HG02678 (cell line): Measurements from ENCODE around the gene PITRM1.
A peak's percentile ranks its signal among the peaks of the same experiment; 100 is the strongest.
"Not testable (repeated sequence)": the region's sequence is repeated elsewhere in the genome, so short reads cannot be mapped to it uniquely, and the experiment has no call there.

Experiments
- ATAC-seq: cut with Tn5 transposase; IDR thresholded peaks from one replicate; pipeline ENCODE4 v1.9.1; 2021; ENCODE audit warnings: mild to moderate bottlenecking, moderate library complexity; ENCODE audit not compliant: unreplicated experiment

PITRM1 gene

DNA sequence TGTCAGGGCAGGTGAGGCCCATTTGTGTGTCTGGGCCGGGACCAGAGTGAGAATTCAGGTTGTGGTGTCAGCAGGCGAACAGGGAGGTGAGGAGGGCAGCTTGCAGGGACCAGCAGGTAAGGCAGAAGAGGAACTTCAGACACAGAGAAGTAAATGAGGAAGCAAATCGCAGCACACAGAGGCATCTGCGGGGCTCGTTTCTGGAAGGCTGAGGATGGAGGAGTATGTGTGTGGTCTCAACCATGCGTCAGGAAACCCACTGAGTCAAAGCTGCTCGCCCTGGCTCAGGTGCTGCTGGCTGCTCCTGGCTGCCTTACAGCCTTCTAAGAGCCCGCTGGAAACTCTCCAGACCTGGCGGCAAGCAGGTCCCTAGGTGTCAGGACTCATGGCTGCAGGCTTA, 26.9 kb upstream of the PITRM1 start:
- ATAC-seq: no peak

- ATAC-seq: no peak
Measured at GRCh38 chr10:3198900-3199299, 26.3 kb upstream of the PITRM1 start.

- ATAC-seq: peak; percentile 87
Measured at GRCh38 chr10:3197348-3198003, 24.9 kb upstream of the PITRM1 start.

DNA sequence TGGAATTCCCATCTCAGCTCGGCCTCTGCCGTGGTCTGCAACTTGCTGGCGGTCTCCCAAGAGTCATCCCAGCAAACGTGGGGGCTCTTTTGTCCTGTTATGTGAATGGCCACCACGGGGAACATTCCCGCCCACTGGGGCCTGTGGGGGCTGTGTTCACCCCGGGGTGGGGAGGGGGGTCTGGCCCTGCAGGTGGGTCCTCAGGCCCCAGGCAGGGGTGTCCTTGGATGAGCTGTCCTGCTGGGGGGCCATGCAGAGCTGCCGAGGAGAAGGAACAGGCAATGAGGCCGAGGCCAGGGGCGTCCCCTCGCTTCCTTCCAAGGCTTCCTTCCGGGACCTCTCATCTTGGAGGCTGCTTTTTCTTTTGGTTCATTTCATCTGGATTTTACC, 24.4 kb upstream of the PITRM1 start:
- no peak for ATAC-seq

GRCh38 chr10:3196482-3196881, 23.9 kb upstream of the PITRM1 start:
- no peak for ATAC-seq

GRCh38 chr10:3195726-3196125, 23.1 kb upstream of the PITRM1 start:
- ATAC-seq: no peak

- no peak for ATAC-seq
Measured at GRCh38 chr10:3195286-3195685, 22.7 kb upstream of the PITRM1 start.

- ATAC-seq: no peak
Measured at GRCh38 chr10:3194871-3195270, 22.3 kb upstream of the PITRM1 start.

DNA sequence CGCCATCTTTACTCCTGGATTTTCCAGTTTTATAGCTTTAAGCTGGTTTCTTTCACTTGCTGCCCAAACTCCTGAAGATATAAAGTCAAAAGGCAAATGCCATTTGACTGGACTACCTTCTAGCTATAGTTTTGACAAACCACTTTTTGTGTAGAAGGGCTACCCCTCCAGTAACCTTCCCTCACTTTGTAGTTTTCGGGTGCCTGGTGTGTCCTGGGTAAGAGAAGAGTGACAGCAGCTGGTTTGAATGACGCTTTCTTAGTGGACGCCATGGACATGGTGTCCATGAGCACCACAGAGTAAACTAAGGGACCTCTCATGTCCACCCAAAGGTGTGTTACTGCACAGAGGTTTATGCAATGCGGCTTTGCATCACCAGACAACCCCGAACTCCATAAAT, 21.2 kb upstream of the PITRM1 start:
- ATAC-seq: no peak

GRCh38 chr10:3192856-3193635, 20.5 kb upstream of the PITRM1 start:
- no peak for ATAC-seq

DNA sequence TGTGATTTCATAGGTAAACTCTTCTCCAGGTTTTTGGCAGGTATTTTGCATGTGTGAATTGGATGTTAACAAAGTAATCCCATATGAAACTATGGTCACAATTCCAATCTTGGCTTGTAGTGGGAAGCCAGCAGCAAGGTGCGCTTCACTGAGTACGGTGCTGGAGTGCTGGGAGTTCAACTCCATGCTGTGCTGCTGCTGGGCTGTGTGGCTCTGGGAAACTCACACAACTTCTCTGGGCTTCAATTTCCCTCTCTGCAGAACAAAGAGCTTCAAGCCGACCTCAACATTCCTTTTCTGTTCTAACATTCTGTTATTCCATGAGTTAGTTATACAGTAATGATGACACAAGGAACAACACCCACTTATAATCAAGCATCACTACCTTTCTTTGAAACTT, 18.2 kb upstream of the PITRM1 start:
- ATAC-seq: no peak

GRCh38 chr10:3187229-3187628, 14.6 kb upstream of the PITRM1 start:
- ATAC-seq: not testable (repeated sequence)

DNA sequence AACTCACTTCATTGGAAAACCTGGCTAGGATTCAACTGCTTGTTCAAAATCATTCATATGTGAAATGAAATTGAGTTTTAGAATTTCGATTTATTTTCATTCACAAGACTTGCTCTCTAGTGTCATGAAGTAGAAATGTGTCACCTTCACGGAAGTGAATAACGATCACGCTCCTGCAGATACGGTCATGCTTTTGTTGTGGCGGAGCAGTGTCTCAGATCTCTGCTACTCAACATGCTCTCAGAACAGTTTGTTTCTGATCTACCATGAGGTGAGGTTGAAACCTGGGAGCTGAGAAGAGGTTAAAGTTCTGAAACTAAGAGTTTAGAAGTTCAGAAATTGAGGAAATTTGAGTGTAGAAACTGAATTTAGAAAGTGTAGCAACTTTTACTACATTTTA, 13.8 kb upstream of the PITRM1 start:
- ATAC-seq: no peak

- ATAC-seq: no peak
Measured at GRCh38 chr10:3185386-3185785, 12.8 kb upstream of the PITRM1 start.

DNA sequence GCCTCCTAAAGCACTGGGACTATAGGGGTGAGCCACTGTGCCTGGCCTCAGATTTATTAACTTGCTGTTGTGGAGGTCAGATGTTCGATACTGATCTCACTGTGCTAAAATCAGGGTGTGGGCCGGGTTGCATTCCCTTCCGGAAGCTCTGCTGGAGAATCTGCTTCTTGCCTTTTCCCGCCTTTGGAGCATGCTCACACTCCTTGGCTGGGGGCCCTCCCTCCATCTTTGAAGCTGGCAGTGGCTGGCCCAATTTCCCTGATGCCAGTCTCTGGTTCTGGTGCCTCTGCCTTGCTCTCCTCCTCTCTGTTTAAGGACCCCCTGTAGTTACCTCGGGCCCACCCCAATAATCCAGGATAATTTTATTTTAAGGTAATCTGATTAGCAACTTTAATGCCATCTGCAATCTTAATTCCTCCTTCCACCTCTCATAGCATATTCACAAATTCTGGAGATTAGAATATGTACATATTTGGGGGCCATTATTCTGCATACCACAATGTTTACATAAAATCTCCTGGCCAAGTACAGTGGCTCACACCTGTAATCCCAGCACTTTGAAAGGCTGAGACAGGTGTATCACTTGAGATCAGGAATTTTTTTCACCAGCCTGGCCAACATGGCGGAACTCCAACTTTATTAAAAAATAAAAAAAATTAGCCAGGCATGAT, 7.9 kb upstream of the PITRM1 start:
- ATAC-seq: no peak

- ATAC-seq: no peak
Measured at GRCh38 chr10:3179174-3179573, 6.6 kb upstream of the PITRM1 start.

GRCh38 chr10:3178042-3178441, 5.5 kb upstream of the PITRM1 start:
- no peak for ATAC-seq

DNA sequence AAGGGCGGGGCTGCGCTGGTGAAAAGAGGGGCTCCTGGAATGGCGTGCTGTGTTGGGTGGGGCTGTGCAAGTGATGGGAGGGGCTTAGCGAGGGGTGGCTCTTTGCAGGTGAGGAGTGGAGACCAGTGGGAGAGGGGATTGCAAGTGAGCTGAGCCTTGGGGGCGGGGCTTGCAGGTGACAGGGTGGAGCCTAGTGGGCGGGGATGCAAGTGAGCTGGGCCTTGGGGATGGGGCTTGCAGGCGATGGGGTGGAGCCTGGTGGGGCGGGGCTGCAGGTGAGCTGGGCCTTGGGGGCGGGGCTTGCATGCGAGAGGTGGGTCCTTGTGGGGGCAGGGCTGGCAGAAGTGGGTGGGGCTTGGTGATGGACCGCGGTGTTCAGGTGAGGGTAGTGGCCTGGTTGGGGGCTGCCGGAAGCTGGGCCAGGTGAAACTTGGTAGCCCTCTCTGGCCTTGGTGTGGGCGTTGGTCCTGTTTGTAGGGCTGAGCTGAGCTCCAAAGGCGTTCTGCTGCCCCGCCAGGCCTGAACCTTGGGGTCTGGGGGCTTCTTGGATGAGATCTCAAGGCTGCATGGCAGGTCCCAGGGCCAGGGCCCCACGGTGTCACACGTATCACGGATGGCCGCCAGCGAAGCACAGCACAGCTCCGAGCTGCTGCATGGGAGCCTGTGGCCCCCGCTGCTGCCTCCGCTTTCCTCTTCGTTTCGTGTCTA, 743 bp upstream of the PITRM1 start:
- peak; percentile 23 for ATAC-seq

- ATAC-seq: no peak
Measured at GRCh38 chr10:3172081-3172445, 519 bp downstream of the PITRM1 start.

GRCh38 chr10:3171488-3171887, 1.1 kb downstream of the PITRM1 start:
- not testable (repeated sequence) for ATAC-seq

DNA sequence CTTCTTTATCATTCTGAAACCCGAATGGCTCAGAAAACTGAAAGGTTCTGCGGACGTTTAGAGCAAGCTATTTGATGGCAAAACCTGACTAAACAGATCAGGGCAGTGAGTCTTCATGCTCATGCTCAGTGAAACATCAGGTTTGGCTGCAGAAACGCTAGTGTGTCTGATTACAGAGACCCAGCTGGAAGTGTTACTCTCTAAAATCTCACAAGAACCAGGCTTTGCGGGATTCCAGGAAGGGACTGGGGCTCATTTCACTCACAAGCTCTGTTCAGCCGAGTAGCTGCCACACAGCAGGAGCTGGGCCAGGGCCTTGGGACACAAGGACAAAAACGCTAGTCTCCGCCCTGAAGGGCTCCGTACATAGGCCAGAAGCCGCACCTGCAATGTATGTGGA, 2.9 kb downstream of the PITRM1 start:
- ATAC-seq: no peak

- no peak for ATAC-seq
Measured at GRCh38 chr10:3169271-3169670, 3.3 kb downstream of the PITRM1 start.
